Keratinocyte (primary cell): ENCODE measurements around the gene ACACA. TPM values are rescaled to one million over a fixed set of nuclear protein-coding genes. Genes with fewer than 3 reads are reported as not detected.
"Not testable (repeated sequence)": the region's sequence is repeated elsewhere in the genome, so short reads cannot be mapped to it uniquely, and the experiment has no call there.

Experiments used
- DNase-seq: peaks from one replicate; pipeline ENCODE4 v3.0.0-alpha.2; 2011; ENCODE audit warnings: low read depth, missing footprints, low spot score
- FAIRE-seq: peaks from 2 replicates; lab custom pipeline; 2011; peaks lifted over from hg19 to GRCh38; lab: Jason Lieb, UNC
- H2AFZ ChIP-seq: 2 replicates; pipeline ENCODE4 v1.6.0; 2012; ENCODE audit warnings: low read length, control low read depth, inconsistent platforms; ENCODE audit not compliant: control insufficient read depth
- H3K27ac ChIP-seq: 2 replicates; pipeline ENCODE4 v1.5.1; 2011; ENCODE audit warnings: low read length; ENCODE audit not compliant: control insufficient read depth, insufficient read depth
- H3K27me3 ChIP-seq: 3 replicates; pipeline ENCODE4 v1.6.0; 2011; ENCODE audit warnings: low read length; ENCODE audit not compliant: control insufficient read depth, insufficient read depth; ENCODE audit errors: extremely low read depth
- H3K36me3 ChIP-seq, 2 experiments: 2 replicates in 1 of 2; 3 replicates in 1 of 2; pipeline ENCODE4 v1.5.1; 2011; ENCODE audit warnings: low read length in 2 of 2, mild to moderate bottlenecking in 1 of 2; ENCODE audit not compliant: control insufficient read depth in 2 of 2, insufficient read depth in 2 of 2; ENCODE audit errors: extremely low read depth in 1 of 2
- H3K4me1 ChIP-seq: 3 replicates; pipeline ENCODE4 v1.5.1; 2011; ENCODE audit warnings: low read length; ENCODE audit not compliant: control insufficient read depth, insufficient read depth; ENCODE audit errors: extremely low read depth
- H3K4me2 ChIP-seq: 3 replicates; pipeline ENCODE4 v1.6.0; 2011; ENCODE audit warnings: low read depth, low read length; ENCODE audit not compliant: control insufficient read depth, insufficient read depth; ENCODE audit errors: extremely low read depth
- H3K4me3 ChIP-seq, 3 experiments: fragments of 200-600 bp in 1 of 3; sonication (generic) in 1 of 3; 2 replicates in 2 of 3; 3 replicates in 1 of 3; pipeline ENCODE4 v1.5.1; 2011 to 2016; ENCODE audit warnings: low read length in 3 of 3, mild to moderate bottlenecking in 3 of 3, control low read depth in 2 of 3, inconsistent platforms in 1 of 3, low read depth in 1 of 3, mixed read lengths in 1 of 3, mixed run types in 1 of 3, moderate library complexity in 1 of 3; ENCODE audit not compliant: control insufficient read depth in 2 of 3, insufficient read depth in 2 of 3; ENCODE audit errors: extremely low read depth in 1 of 3
- H3K79me2 ChIP-seq: 2 replicates; pipeline ENCODE4 v1.6.0; 2012; ENCODE audit warnings: low read length; ENCODE audit not compliant: control insufficient read depth, insufficient read depth
- H3K9ac ChIP-seq: 3 replicates; pipeline ENCODE4 v1.6.0; 2011; ENCODE audit warnings: low read length; ENCODE audit not compliant: control insufficient read depth, insufficient read depth; ENCODE audit errors: extremely low read depth
- H3K9me1 ChIP-seq: 3 replicates; pipeline ENCODE4 v1.6.0; 2011; ENCODE audit warnings: low read length; ENCODE audit not compliant: control insufficient read depth, insufficient read depth; ENCODE audit errors: extremely low read depth
- H3K9me3 ChIP-seq: 2 replicates; pipeline ENCODE4 v1.5.1; 2012; ENCODE audit warnings: low read depth, low read length; ENCODE audit not compliant: control insufficient read depth
- H4K20me1 ChIP-seq: 3 replicates; pipeline ENCODE4 v1.6.0; 2011; ENCODE audit warnings: low read length; ENCODE audit not compliant: control insufficient read depth, insufficient read depth; ENCODE audit errors: extremely low read depth
- EZH2 ChIP-seq: IDR thresholded peaks from one replicate; pipeline ENCODE4 v1.6.1; 2012; ENCODE audit warnings: inconsistent platforms, mild to moderate bottlenecking, low read length, moderate library complexity
- dilution Hi-C: fragments of 300-500 bp; cut with MboI; formaldehyde crosslinking; loops from one replicate; pipeline ENCODE4 v1.7.0; 2020; ENCODE audit warnings: low sequenced_read_pairs; ENCODE audit not compliant: extremely low pct_ligation_motif_present
- polyA plus RNA-seq, 5 experiments: library from polyadenylated mRNA; depleted of rRNA in 3 of 5; stranded (reverse) in 3 of 5; stranded (forward) in 1 of 5; unstranded in 1 of 5; fragments of >200 nt; gene quantifications; 1 replicate in 1 of 5; 2 replicates in 3 of 5; 3 replicates in 1 of 5; pipeline versions ENCODE4 v1.2.1 to v1.2.3, GENCODE V29; 2011 to 2012; ENCODE audit warnings: missing spikeins in 2 of 5, low read depth in 1 of 5, low replicate concordance in 1 of 5
- TF ChIP-seq, protein P1 (sequence below), 3 experiments: IDR thresholded peaks in 1 of 3; conservative IDR thresholded peaks in 1 of 3; optimal IDR thresholded peaks in 1 of 3; 2 replicates in 2 of 3; 3 replicates in 1 of 3; pipeline versions ENCODE3 to v1.5.1; 2011; ENCODE audit warnings: low read length in 3 of 3, mild to moderate bottlenecking in 3 of 3, moderate library complexity in 2 of 3, control low read depth in 1 of 3, inconsistent platforms in 1 of 3; ENCODE audit not compliant: insufficient read depth in 2 of 3; ENCODE audit errors: extremely low read depth in 1 of 3

The ACACA gene
- polyA plus RNA-seq, 1 donor (not counting 4 experiments of a cell fraction or from before 2014, with no cell fraction given): 85.8 TPM

DNA sequence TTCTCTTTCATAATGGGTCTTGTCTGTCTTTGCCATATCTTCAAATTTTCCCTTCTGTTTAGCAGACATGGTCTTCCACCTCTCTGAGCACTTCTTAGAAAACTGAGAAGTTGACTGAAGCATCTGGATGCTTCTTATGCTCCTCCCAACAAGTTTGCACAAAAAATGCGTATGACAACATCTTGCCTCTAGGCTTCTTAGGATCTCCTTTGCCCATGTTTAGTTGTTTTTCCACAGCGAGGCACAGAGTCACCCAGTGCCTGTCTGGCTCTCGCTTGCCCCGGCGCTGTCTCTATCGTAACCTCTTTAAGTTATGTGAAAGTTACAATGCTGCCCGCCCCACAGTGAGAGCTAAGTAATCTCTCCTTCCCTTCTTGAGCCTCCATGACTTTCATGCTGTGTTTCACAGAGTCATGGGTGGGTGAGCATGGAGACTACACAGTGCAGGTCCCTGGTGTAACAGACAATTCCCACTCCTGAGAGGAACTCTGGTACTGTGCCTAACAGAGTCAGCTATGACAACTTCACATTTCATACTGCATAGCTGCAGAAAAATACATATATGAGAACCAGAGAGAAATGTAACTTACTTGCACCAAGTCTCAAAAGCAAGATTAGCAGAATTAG is 262.4 kb downstream of the ACACA start:
- no peaks in the 10 kb centered on the region for H3K9me3 ChIP-seq
- H2AFZ ChIP-seq: no peak overlapping the region
- dilution Hi-C loops: no loop called here
- no peak for FAIRE-seq
- H3K27me3 ChIP-seq: no peaks in the 10 kb centered on the region
- H3K4me3 ChIP-seq: no peak overlapping the region
- no peaks in the 10 kb centered on the region for H3K9me1 ChIP-seq
- peaks cover 6 to 8% of the 10 kb centered on the region in 2 experiments for H3K36me3 ChIP-seq
- H3K27ac ChIP-seq: no peak overlapping the region
- DNase-seq: no peak
- no peaks in the 10 kb centered on the region for H4K20me1 ChIP-seq
- no peaks in the 10 kb centered on the region for H3K79me2 ChIP-seq
- H3K4me2 ChIP-seq: no peak overlapping the region
- H3K4me1 ChIP-seq: peaks cover 10% of the 10 kb centered on the region
- TF ChIP-seq EZH2: no peak
- TF ChIP-seq, protein P1, sequence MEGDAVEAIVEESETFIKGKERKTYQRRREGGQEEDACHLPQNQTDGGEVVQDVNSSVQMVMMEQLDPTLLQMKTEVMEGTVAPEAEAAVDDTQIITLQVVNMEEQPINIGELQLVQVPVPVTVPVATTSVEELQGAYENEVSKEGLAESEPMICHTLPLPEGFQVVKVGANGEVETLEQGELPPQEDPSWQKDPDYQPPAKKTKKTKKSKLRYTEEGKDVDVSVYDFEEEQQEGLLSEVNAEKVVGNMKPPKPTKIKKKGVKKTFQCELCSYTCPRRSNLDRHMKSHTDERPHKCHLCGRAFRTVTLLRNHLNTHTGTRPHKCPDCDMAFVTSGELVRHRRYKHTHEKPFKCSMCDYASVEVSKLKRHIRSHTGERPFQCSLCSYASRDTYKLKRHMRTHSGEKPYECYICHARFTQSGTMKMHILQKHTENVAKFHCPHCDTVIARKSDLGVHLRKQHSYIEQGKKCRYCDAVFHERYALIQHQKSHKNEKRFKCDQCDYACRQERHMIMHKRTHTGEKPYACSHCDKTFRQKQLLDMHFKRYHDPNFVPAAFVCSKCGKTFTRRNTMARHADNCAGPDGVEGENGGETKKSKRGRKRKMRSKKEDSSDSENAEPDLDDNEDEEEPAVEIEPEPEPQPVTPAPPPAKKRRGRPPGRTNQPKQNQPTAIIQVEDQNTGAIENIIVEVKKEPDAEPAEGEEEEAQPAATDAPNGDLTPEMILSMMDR (optimal IDR thresholded peaks at IDR 0.05 in 1 of 3, IDR thresholded peaks at IDR 0.05 in 1 of 3, conservative IDR thresholded peaks at IDR 0.05 in 1 of 3; ENCODE audit: extremely low read depth in 1 of 3, insufficient read depth in 2 of 3, low read length in 3 of 3): no peak
- no peak overlapping the region for H3K9ac ChIP-seq

- H2AFZ ChIP-seq, H3K4me1 ChIP-seq, DNase-seq, dilution Hi-C loops, H3K4me3 ChIP-seq, H3K27ac ChIP-seq, H3K9me1 ChIP-seq, H3K9ac ChIP-seq, H3K4me2 ChIP-seq, H3K27me3 ChIP-seq, H3K9me3 ChIP-seq, H4K20me1 ChIP-seq, FAIRE-seq, H3K79me2 ChIP-seq: not testable (repeated sequence)
- peaks cover 6 to 13% of the 10 kb centered on the region in 2 experiments for H3K36me3 ChIP-seq
These were observed 263.1 kb downstream of the ACACA start for GRCh38 chr17:37143558-37143957.
